GM23338 (cell line): Measurements from ENCODE around the gene ULK2. TPM values are rescaled to one million over a fixed set of nuclear protein-coding genes. Genes with fewer than 3 reads are reported as not detected.

Experiments
- ATAC-seq: fragments of 200-7000 bp; cut with Tn5 transposase; 3 replicates; pipeline ENCODE4 v1.9.1; 2020
- DNase-seq: peaks from one replicate; pipeline ENCODE4 v3.0.0-alpha.2; 2015; ENCODE audit warnings: low spot score
- H2AFZ ChIP-seq: fragments of 200-600 bp; sonication (generic); 2 replicates; pipeline ENCODE4 v1.8.0; 2016; ENCODE audit warnings: antibody characterized with exemption, mild to moderate bottlenecking, moderate library complexity
- H3F3A ChIP-seq: fragments of 200-600 bp; sonication (generic); replicated peaks from 2 replicates; pipeline ENCODE4 v1.8.0; 2017; ENCODE audit warnings: antibody characterized with exemption, mixed run types, low read depth
- H3K27ac ChIP-seq: fragments of 200-600 bp; sonication (generic); 2 replicates; pipeline ENCODE4 v1.6.1; 2016; ENCODE audit warnings: low read depth
- H3K27me3 ChIP-seq: fragments of 200-600 bp; sonication (generic); 2 replicates; pipeline ENCODE4 v1.8.0; 2016; ENCODE audit warnings: mild to moderate bottlenecking, mixed run types, moderate library complexity; ENCODE audit not compliant: insufficient read depth
- H3K36me3 ChIP-seq: fragments of 200-600 bp; sonication (generic); 2 replicates; pipeline ENCODE4 v1.8.0; 2016; ENCODE audit warnings: mild to moderate bottlenecking; ENCODE audit not compliant: insufficient read depth
- H3K4me1 ChIP-seq: fragments of 200-600 bp; sonication (generic); 2 replicates; pipeline ENCODE4 v1.8.0; 2016; ENCODE audit warnings: mild to moderate bottlenecking, moderate library complexity; ENCODE audit not compliant: insufficient read depth
- H3K4me2 ChIP-seq: fragments of 200-600 bp; sonication (generic); 2 replicates; pipeline ENCODE4 v1.7.1; 2017; ENCODE audit warnings: mixed run types
- H3K4me3 ChIP-seq: fragments of 200-600 bp; sonication (generic); 2 replicates; pipeline ENCODE4 v1.6.1; 2016; ENCODE audit warnings: mixed run types
- H3K79me2 ChIP-seq: fragments of 200-600 bp; sonication (generic); replicated peaks from 2 replicates; pipeline ENCODE4 v1.8.0; 2017; ENCODE audit warnings: mild to moderate bottlenecking; ENCODE audit not compliant: insufficient read depth
- H3K9me2 ChIP-seq: fragments of 200-600 bp; sonication (generic); 2 replicates; pipeline ENCODE4 v1.8.0; 2017; ENCODE audit not compliant: insufficient read depth
- H4K20me1 ChIP-seq: fragments of 200-600 bp; sonication (generic); replicated peaks from 2 replicates; pipeline ENCODE4 v1.8.0; 2017; ENCODE audit warnings: mild to moderate bottlenecking; ENCODE audit not compliant: insufficient read depth
- H3K27ac Mint-ChIP-seq: 2 replicates; pipeline ENCODE4 v1.8.0; 2020; ENCODE audit warnings: inconsistent platforms, mild to moderate bottlenecking, moderate library complexity, mixed read lengths
- H3K27me3 Mint-ChIP-seq: 3 replicates; pipeline ENCODE4 v1.8.0; 2022; ENCODE audit warnings: low read depth, mild to moderate bottlenecking, moderate library complexity, mixed read lengths, inconsistent platforms; ENCODE audit not compliant: insufficient read depth, poor library complexity
- H3K36me3 Mint-ChIP-seq: 3 replicates; pipeline ENCODE4 v1.8.0; 2021; ENCODE audit warnings: low read depth, mild to moderate bottlenecking, inconsistent platforms, moderate library complexity, mixed read lengths
- H3K4me1 Mint-ChIP-seq: 3 replicates; pipeline ENCODE4 v1.8.0; 2020; ENCODE audit warnings: mild to moderate bottlenecking, inconsistent platforms, mixed read lengths
- H3K4me3 Mint-ChIP-seq: 3 replicates; pipeline ENCODE4 v1.8.0; 2021; ENCODE audit warnings: moderate library complexity, mild to moderate bottlenecking, inconsistent platforms, mixed read lengths
- H3K9me3 Mint-ChIP-seq: 3 replicates; pipeline ENCODE4 v1.8.0; 2020; ENCODE audit warnings: moderate library complexity, mild to moderate bottlenecking, inconsistent platforms, mixed read lengths
- CTCF ChIP-seq, 2 experiments: fragments of 200-600 bp in 1 of 2; sonication (generic) in 1 of 2; conservative IDR thresholded peaks; 2 replicates each; pipeline versions ENCODE4 v1.5.1 to v1.6.1; 2016 to 2017; ENCODE audit warnings: antibody characterized with exemption in 2 of 2, low read depth in 2 of 2, mild to moderate bottlenecking in 2 of 2, moderate library complexity in 1 of 2
- ETS1 ChIP-seq: IDR thresholded peaks from 2 replicates; pipeline ENCODE4 v1.6.1; 2016; ENCODE audit warnings: antibody characterized with exemption
- EZH2 ChIP-seq: fragments of 200-600 bp; sonication (generic); IDR thresholded peaks from one replicate; pipeline ENCODE4 v1.8.0; 2017; ENCODE audit warnings: antibody characterized with exemption, mild to moderate bottlenecking, low read depth; ENCODE audit not compliant: unreplicated experiment
- EZH2phosphoT487 ChIP-seq: fragments of 200-600 bp; sonication (generic); IDR thresholded peaks from one replicate; pipeline ENCODE4 v1.8.1; 2018; ENCODE audit warnings: antibody characterized with exemption; ENCODE audit not compliant: unreplicated experiment
- JUNB ChIP-seq: IDR thresholded peaks from one replicate; pipeline ENCODE4 v1.6.1; 2016; ENCODE audit warnings: antibody characterized with exemption; ENCODE audit not compliant: unreplicated experiment
- NANOG ChIP-seq: IDR thresholded peaks from 2 replicates; pipeline ENCODE4 v1.6.1; 2016; ENCODE audit warnings: antibody characterized with exemption, borderline replicate concordance
- POLR2AphosphoS5 ChIP-seq: IDR thresholded peaks from 2 replicates; pipeline ENCODE4 v1.6.1; 2016; ENCODE audit warnings: antibody characterized with exemption, low read depth
- STAT1 ChIP-seq: IDR thresholded peaks from one replicate; pipeline ENCODE4 v1.6.1; 2016; ENCODE audit warnings: antibody characterized with exemption; ENCODE audit not compliant: unreplicated experiment
- ZNF114 ChIP-seq: fragments of 250-450 bp; sonication (Bioruptor Pico); IDR thresholded peaks from 2 replicates; pipeline ENCODE4 v1.5.0; 2020; ENCODE audit warnings: mild to moderate bottlenecking, moderate library complexity
- polyA plus RNA-seq: library from polyadenylated mRNA; unstranded; fragments of >200 nt; fragmentation: Nextera tagmentation; extraction: Ambion mirVana; gene quantifications from 2 replicates; pipeline ENCODE4 v1.2.1, GENCODE V29; 2016
- total RNA-seq: library from RNA; depleted of rRNA; stranded (reverse); fragments of >200 nt; shearing (Covaris generic); gene quantifications from 2 replicates; pipeline ENCODE4 v1.2.3, GENCODE V29; 2014

ULK2 gene
- total and polyA plus RNA-seq, 2 experiments from 2014 or later: 1.6 to 3.0 TPM

GRCh38 chr17:19780846-19781245 is 86.9 kb downstream of the ULK2 start (continued):
- TF ChIP-seq EZH2phosphoT487: no peak
- TF ChIP-seq STAT1: no peak
- no peak for TF ChIP-seq JUNB

GRCh38 chr17:19773534-19773933 is 94.2 kb downstream of the ULK2 start:
- DNase-seq: no peak
- Histone ChIP-seq H3K27me3 (no peaks in the 10 kb centered on the region), H3K4me2 (no peak overlapping the region), H4K20me1 (no peaks in the 10 kb centered on the region), H3K4me3 (no peak overlapping the region), H3K36me3 (no peaks in the 10 kb centered on the region), H2AFZ (no peak overlapping the region), H3F3A (no peaks in the 10 kb centered on the region), H3K4me1 (no peaks in the 10 kb centered on the region), H3K79me2 (no peaks in the 10 kb centered on the region), H3K9me2 (no peaks in the 10 kb centered on the region), H3K27ac (no peak overlapping the region)
- no peak overlapping the region for H3K27ac Mint-ChIP-seq
- peak; percentile 62 for ATAC-seq
- no peaks in the 10 kb centered on the region for H3K4me1 Mint-ChIP-seq
- H3K9me3 Mint-ChIP-seq: no peaks in the 10 kb centered on the region
- H3K4me3 Mint-ChIP-seq: no peak overlapping the region
- H3K36me3 Mint-ChIP-seq: no peaks in the 10 kb centered on the region
- H3K27me3 Mint-ChIP-seq: peaks cover 5% of the 10 kb centered on the region
- TF ChIP-seq JUNB: no peak
- no peak for TF ChIP-seq EZH2phosphoT487
- TF ChIP-seq ZNF114 (CRISPR knock-in tag): no peak
- TF ChIP-seq ETS1: no peak
- TF ChIP-seq CTCF (conservative IDR thresholded peaks at IDR 0.05; ENCODE audit: low read depth in 2 of 2): 0 out of 4 replicates have a peak, but pooled peaks of 1 of the 2 experiments have one; percentile 10
- no peak for TF ChIP-seq POLR2AphosphoS5

- Histone ChIP-seq H2AFZ (no peak overlapping the region), H3K9me2 (no peaks in the 10 kb centered on the region), H3K4me1 (no peaks in the 10 kb centered on the region), H3K4me3 (no peak overlapping the region), H3K36me3 (no peaks in the 10 kb centered on the region), H3K27ac (no peak overlapping the region), H3F3A (no peaks in the 10 kb centered on the region), H4K20me1 (no peaks in the 10 kb centered on the region), H3K27me3 (no peaks in the 10 kb centered on the region), H3K79me2 (no peaks in the 10 kb centered on the region), H3K4me2 (no peak overlapping the region)
- Mint-ChIP-seq H3K4me1 (no peaks in the 10 kb centered on the region), H3K27me3 (peaks cover 5% of the 10 kb centered on the region), H3K27ac (no peak overlapping the region), H3K36me3 (no peaks in the 10 kb centered on the region), H3K4me3 (no peak overlapping the region), H3K9me3 (no peaks in the 10 kb centered on the region)
- DNase-seq (no peak), ATAC-seq (no peak)
- no peak for TF ChIP-seq EZH2
- TF ChIP-seq ETS1: no peak
- no peak for TF ChIP-seq POLR2AphosphoS5
- no peak for TF ChIP-seq NANOG
These were observed 95.6 kb downstream of the ULK2 start for GRCh38 chr17:19771971-19772630.
